ENCODE results near the gene MARK3. TPM values are rescaled to one million over a fixed set of nuclear protein-coding genes. Genes with fewer than 3 reads are reported as not detected.

The MARK3 gene
- total RNA-seq, 4 donors from 2014 or later = 61.7 to 115 (median 76.2) TPM

GRCh38 chr14:103392106-103392505, 6.9 kb downstream of the MARK3 start:
- TF ChIP-seq, protein P1, sequence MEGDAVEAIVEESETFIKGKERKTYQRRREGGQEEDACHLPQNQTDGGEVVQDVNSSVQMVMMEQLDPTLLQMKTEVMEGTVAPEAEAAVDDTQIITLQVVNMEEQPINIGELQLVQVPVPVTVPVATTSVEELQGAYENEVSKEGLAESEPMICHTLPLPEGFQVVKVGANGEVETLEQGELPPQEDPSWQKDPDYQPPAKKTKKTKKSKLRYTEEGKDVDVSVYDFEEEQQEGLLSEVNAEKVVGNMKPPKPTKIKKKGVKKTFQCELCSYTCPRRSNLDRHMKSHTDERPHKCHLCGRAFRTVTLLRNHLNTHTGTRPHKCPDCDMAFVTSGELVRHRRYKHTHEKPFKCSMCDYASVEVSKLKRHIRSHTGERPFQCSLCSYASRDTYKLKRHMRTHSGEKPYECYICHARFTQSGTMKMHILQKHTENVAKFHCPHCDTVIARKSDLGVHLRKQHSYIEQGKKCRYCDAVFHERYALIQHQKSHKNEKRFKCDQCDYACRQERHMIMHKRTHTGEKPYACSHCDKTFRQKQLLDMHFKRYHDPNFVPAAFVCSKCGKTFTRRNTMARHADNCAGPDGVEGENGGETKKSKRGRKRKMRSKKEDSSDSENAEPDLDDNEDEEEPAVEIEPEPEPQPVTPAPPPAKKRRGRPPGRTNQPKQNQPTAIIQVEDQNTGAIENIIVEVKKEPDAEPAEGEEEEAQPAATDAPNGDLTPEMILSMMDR (IDR thresholded peaks at IDR 0.05; ENCODE audit: low read depth) = no peak

DNA sequence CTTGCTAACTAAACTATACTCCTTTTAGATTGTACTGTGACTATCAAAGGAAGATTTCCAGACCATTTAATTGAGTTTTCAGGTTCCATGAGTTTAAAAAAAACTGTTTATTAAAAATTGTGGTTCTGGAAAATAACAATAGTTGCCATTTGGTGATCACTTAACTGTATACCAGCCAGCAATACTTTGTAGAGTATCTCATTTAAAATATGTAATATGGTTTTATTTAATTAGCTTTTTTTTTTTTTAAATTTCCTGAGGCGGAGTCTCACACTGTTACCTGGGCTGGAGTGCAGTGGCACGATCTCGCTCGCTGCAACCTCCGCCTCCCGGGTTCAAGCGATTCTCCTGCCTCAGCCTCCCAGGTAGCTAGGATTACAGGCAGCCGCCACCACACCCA, 7.4 kb downstream of the MARK3 start:
- TF ChIP-seq, protein P1 (IDR thresholded peaks at IDR 0.05; ENCODE audit: low read depth) = no peak

DNA sequence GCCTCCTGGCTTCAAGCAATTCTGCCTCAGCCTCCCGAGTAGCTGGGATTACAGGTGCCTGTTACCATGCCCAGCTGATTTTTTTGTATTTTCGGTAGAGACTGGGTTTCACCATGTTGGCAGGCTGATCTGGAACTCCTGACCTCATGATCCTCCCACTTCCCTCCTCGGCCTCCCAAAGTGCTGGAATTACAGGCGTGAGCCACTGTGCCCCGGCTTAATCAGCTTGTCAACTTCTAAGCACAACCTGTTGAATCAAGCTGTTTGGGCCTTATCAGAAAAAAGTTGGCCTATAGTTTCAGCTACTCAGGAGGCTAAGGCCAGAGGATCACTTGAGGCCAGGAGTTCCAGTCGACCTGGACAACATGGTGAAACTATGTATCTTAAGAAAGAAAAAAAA, 7.9 kb downstream of the MARK3 start:
- TF ChIP-seq, protein P1 (IDR thresholded peaks at IDR 0.05; ENCODE audit: low read depth) = no peak

DNA sequence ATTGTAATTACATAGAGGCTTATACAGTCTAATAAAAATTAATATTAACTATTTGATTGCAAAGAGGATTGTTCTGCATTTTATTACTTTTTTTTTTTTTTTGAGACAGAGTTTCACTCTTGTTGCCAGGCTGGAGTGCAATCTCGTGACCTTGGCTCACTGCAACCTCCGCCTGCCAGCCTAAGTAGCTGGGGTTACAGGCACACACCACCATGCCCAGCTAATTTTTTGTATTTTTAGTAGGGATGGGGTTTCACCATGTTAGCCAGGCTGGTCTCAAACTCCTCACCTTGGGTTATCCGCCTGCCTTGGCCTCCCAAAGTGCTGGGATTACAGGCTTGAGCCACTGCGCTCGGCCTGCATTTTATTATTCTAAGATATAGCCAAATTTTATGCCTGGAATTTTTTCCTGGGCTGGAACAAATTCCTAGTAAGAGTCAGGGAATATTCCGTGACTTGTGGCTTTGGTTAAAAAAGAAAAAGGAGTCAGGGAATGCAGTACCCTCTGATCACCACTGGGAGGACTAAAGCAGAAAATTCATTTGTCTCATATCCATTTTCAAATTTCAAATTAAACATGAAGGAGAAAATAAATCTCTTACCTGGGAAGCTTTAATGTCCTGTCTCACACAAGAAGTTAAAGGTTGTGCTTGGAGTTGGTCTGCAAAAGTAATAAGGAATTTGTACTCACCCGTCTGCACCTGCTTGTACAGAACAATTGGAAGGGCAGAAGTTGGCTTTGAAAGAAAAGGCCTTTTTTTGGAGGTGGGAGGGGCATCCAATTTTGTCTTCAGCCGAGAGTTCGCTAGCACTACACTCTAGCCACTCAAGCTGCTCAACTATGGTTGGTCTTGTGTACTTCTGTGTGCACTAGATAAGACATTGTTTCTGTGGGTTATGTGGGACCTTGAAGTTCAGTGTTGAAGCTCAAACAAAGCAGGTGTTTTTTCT, 8.7 kb downstream of the MARK3 start:
- TF ChIP-seq, protein P1 (IDR thresholded peaks at IDR 0.05; ENCODE audit: low read depth) = no peak

GRCh38 chr14:103395244-103395643, 10.0 kb downstream of the MARK3 start:
- TF ChIP-seq, protein P1 (IDR thresholded peaks at IDR 0.05; ENCODE audit: low read depth) = no peak

DNA sequence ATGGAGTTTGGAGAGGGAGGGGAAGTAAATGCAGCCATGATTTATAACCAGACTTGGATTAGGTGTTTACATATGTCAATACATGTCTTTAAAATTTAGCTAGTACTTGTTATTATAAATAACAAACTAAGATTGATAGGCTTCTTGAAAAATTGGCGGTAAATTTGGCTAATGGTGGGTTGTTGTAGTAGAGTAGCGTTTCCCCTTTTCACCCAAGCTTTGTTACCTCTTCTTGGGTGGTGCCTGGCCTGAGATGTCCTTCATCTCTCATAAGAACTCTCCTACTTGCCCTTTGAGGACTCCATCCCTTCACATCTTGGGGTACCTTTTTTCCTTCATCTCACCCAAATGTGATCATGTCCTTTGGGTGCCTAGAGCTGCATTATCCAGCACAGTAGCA, 11.2 kb downstream of the MARK3 start:
- TF ChIP-seq, protein P1 (IDR thresholded peaks at IDR 0.05; ENCODE audit: low read depth) = no peak

GRCh38 chr14:103398427-103399195, 13.4 kb downstream of the MARK3 start:
- TF ChIP-seq, protein P1 (IDR thresholded peaks at IDR 0.05; ENCODE audit: low read depth) = no peak
